ENCODE measurements around the gene HS1BP3. TPM values are rescaled to one million over a fixed set of nuclear protein-coding genes. Genes with fewer than 3 reads are reported as not detected.

HS1BP3 gene
- total and polyA plus RNA-seq, 2 of the 13 experiments (the other 11 are each of a cell fraction or from before 2014, with no cell fraction given) = 15.2 to 22.0 TPM

DNA sequence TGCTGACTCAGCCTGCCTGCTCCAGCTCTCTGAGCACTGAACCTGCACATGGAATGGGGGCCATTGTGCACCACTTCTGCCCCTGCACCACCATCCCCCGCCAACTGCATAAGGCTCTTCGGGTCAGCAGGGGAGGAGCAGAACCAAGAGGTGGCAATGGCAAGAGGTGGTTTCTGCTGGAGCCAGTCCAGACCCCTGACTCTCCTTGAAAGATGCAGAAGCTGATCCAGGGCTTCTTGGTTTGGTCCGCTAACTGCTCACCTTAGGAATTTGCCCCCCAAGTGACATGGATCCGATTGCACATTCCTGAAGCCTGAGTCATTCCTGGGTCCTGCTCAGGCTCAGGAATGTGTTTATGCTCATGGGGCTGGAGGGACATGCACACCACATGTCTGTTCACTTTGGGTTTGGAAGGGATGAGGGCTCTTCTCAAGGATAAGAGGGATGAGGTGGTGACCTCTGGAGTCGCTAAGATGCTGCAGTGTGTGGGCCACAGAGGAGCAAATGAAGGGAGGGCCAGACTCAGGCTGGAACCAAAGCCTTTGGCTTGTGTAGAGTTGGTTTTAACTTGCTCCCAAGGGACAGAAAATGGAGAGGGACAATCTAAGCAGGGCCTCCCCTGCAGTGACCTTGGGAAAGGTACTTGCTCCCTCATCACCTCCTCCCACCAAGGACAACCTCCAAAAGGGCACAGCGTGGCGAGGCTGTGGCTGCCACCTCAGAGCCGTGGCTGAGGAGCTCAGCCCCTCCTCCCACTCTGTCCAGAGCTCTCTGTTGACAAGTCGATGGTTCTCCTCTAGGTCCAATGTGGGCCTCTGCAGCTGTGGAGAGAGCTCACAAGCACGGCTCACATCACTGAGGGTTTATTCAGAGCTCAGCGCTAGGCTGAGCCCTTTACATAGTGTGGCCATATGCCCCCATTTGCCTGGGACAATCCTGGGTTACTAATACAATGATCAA, 66.2 kb downstream of the HS1BP3 start (continued):
- TF ChIP-seq DPF2 (CRISPR knock-in tag; IDR thresholded peaks at IDR 0.05; ENCODE audit: borderline replicate concordance, low read depth) (peak; percentile 95), KDM6A (CRISPR knock-in tag; IDR thresholded peaks at IDR 0.05; ENCODE audit: low read depth) (peak; percentile 43; the same call in 1 of the 2 replicates), ZNF572 (CRISPR knock-in tag; IDR thresholded peaks at IDR 0.05) (0 out of 2 replicates have a peak, but pooled peaks have one; percentile 15), ZKSCAN5 (CRISPR knock-in tag; IDR thresholded peaks at IDR 0.05) (peak; percentile 90), ZNF749 (CRISPR knock-in tag; IDR thresholded peaks at IDR 0.05; ENCODE audit: borderline replicate concordance) (no peak), RCOR2 (CRISPR knock-in tag; IDR thresholded peaks at IDR 0.05) (peak; percentile 71; the same call in 1 of the 2 replicates), NPAS2 (CRISPR knock-in tag; IDR thresholded peaks at IDR 0.05; ENCODE audit: borderline replicate concordance) (no peak), ZNF337 (CRISPR knock-in tag; IDR thresholded peaks at IDR 0.05; ENCODE audit: borderline replicate concordance, low read depth) (peak; percentile 52; the same call in 1 of the 2 replicates), ZFP36L1 (CRISPR knock-in tag; IDR thresholded peaks at IDR 0.05) (0 out of 2 replicates have a peak, but pooled peaks have one; percentile 63), HHEX (CRISPR knock-in tag; IDR thresholded peaks at IDR 0.05) (no peak), ZNF839 (CRISPR knock-in tag; IDR thresholded peaks at IDR 0.05; ENCODE audit: borderline replicate concordance) (peak; percentile 18; the same call in 1 of the 2 replicates), ZNF260 (CRISPR knock-in tag; IDR thresholded peaks at IDR 0.05; ENCODE audit: borderline replicate concordance, low read depth) (no peak), ZNF781 (CRISPR knock-in tag; IDR thresholded peaks at IDR 0.05; ENCODE audit: borderline replicate concordance, not compliant biosample characterization) (peak; percentile 61), PRMT3 (CRISPR knock-in tag; IDR thresholded peaks at IDR 0.05; ENCODE audit: borderline replicate concordance, low read depth) (no peak), SOX5 (CRISPR knock-in tag; IDR thresholded peaks at IDR 0.05; ENCODE audit: borderline replicate concordance) (peak; percentile 77; the same call in 1 of the 2 replicates), ZNF253 (CRISPR knock-in tag; IDR thresholded peaks at IDR 0.05; ENCODE audit: borderline replicate concordance) (peak; percentile 78; the same call in 1 of the 2 replicates), TBX3 (IDR thresholded peaks at IDR 0.05; ENCODE audit: borderline replicate concordance) (no peak), HDAC1 (CRISPR knock-in tag; IDR thresholded peaks at IDR 0.05) (peak; percentile 86)
- TF ChIP-seq, protein P1, sequence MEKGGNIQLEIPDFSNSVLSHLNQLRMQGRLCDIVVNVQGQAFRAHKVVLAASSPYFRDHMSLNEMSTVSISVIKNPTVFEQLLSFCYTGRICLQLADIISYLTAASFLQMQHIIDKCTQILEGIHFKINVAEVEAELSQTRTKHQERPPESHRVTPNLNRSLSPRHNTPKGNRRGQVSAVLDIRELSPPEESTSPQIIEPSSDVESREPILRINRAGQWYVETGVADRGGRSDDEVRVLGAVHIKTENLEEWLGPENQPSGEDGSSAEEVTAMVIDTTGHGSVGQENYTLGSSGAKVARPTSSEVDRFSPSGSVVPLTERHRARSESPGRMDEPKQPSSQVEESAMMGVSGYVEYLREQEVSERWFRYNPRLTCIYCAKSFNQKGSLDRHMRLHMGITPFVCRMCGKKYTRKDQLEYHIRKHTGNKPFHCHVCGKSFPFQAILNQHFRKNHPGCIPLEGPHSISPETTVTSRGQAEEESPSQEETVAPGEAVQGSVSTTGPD (CRISPR knock-in tag; IDR thresholded peaks at IDR 0.05) = peak; percentile 24; the same call in 1 of the 2 replicates
- TF ChIP-seq, protein P2, sequence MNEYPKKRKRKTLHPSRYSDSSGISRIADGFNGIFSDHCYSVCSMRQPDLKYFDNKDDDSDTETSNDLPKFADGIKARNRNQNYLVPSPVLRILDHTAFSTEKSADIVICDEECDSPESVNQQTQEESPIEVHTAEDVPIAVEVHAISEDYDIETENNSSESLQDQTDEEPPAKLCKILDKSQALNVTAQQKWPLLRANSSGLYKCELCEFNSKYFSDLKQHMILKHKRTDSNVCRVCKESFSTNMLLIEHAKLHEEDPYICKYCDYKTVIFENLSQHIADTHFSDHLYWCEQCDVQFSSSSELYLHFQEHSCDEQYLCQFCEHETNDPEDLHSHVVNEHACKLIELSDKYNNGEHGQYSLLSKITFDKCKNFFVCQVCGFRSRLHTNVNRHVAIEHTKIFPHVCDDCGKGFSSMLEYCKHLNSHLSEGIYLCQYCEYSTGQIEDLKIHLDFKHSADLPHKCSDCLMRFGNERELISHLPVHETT (CRISPR knock-in tag; conservative IDR thresholded peaks at IDR 0.05) = no peak; the same call in 1 of the 2 replicates
- TF ChIP-seq, protein P3, sequence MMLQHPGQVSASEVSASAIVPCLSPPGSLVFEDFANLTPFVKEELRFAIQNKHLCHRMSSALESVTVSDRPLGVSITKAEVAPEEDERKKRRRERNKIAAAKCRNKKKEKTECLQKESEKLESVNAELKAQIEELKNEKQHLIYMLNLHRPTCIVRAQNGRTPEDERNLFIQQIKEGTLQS (CRISPR knock-in tag; IDR thresholded peaks at IDR 0.05) = peak; percentile 99
- TF ChIP-seq, protein P4, sequence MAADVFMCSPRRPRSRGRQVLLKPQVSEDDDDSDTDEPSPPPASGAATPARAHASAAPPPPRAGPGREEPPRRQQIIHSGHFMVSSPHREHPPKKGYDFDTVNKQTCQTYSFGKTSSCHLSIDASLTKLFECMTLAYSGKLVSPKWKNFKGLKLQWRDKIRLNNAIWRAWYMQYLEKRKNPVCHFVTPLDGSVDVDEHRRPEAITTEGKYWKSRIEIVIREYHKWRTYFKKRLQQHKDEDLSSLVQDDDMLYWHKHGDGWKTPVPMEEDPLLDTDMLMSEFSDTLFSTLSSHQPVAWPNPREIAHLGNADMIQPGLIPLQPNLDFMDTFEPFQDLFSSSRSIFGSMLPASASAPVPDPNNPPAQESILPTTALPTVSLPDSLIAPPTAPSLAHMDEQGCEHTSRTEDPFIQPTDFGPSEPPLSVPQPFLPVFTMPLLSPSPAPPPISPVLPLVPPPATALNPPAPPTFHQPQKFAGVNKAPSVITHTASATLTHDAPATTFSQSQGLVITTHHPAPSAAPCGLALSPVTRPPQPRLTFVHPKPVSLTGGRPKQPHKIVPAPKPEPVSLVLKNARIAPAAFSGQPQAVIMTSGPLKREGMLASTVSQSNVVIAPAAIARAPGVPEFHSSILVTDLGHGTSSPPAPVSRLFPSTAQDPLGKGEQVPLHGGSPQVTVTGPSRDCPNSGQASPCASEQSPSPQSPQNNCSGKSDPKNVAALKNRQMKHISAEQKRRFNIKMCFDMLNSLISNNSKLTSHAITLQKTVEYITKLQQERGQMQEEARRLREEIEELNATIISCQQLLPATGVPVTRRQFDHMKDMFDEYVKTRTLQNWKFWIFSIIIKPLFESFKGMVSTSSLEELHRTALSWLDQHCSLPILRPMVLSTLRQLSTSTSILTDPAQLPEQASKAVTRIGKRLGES (CRISPR knock-in tag; IDR thresholded peaks at IDR 0.05; ENCODE audit: borderline replicate concordance) = no peak

Data from HepG2 (cell line).